ENCODE measurements around the gene GABPB2. TPM values are rescaled to one million over a fixed set of nuclear protein-coding genes. Genes with fewer than 3 reads are reported as not detected.

GABPB2 gene
- total RNA-seq, 4 donors from 2014 or later = 16.2 to 20.6 (median 18.1) TPM

DNA sequence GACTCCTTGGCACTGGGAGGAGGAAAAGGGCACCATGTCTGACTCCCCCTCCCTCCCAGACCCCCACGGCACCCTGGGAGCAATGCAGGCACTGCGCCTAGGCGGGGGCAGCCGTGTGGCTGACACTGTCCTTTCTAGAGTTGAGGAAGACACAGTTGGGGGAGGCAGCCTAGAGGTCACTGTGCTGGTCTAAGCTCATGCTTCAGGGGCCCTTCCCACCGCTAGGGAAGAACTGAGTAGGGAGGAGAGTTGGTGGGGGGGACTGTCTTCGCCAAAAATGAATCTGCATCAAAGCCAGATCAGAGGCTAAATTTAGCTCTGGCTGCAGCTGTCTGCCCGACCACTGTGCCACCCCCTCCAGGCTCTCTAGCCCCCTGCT, 72.5 kb downstream of the GABPB2 start:
- WGBS = 78% methylated on average over 7 of the region's 7 CpGs
- H3K27me3 ChIP-seq = no peaks in the 10 kb centered on the region
- no peak for TF ChIP-seq EP300 (IDR thresholded peaks at IDR 0.05)
- TF ChIP-seq POLR2A (IDR thresholded peaks at IDR 0.05) = no peak
- no peak for TF ChIP-seq POLR2AphosphoS5 (IDR thresholded peaks at IDR 0.05)
- TF ChIP-seq, protein P1, sequence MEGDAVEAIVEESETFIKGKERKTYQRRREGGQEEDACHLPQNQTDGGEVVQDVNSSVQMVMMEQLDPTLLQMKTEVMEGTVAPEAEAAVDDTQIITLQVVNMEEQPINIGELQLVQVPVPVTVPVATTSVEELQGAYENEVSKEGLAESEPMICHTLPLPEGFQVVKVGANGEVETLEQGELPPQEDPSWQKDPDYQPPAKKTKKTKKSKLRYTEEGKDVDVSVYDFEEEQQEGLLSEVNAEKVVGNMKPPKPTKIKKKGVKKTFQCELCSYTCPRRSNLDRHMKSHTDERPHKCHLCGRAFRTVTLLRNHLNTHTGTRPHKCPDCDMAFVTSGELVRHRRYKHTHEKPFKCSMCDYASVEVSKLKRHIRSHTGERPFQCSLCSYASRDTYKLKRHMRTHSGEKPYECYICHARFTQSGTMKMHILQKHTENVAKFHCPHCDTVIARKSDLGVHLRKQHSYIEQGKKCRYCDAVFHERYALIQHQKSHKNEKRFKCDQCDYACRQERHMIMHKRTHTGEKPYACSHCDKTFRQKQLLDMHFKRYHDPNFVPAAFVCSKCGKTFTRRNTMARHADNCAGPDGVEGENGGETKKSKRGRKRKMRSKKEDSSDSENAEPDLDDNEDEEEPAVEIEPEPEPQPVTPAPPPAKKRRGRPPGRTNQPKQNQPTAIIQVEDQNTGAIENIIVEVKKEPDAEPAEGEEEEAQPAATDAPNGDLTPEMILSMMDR (IDR thresholded peaks at IDR 0.05) = no peak
- no peaks in the 10 kb centered on the region for H3K9me3 ChIP-seq
- DNase-seq (ENCODE audit: low spot score in 2 of 2) = no peak
- no peak overlapping the region for H3K27ac ChIP-seq
- H3K4me3 ChIP-seq = no peak overlapping the region
- peaks cover 16% of the 10 kb centered on the region for H3K36me3 ChIP-seq
- H3K4me1 ChIP-seq = peaks cover 27% of the 10 kb centered on the region

DNA sequence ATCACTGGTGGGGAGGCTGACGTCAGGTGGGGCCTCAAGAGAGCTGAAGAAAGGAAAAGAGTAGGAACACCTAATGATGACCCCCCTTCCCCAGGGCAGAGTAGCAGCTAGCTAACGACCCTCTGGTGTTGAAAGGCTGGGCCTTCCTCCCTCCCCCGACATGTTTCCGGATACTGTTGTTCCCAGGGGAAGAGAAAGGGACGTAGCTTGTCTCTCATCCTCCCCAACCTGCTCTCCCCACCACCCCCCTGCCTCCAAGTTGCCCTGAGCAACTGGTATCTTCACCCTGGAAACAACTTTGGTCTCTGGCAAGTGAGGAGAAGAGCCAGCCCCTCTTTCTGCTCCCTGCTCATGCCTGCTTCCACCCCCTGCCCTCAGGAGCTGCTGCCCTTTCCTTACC, 73.4 kb downstream of the GABPB2 start:
- H3K4me3 ChIP-seq = no peak overlapping the region
- H3K27me3 ChIP-seq = no peaks in the 10 kb centered on the region
- no peak for DNase-seq (ENCODE audit: low spot score in 2 of 2)
- no peak overlapping the region for H3K27ac ChIP-seq
- TF ChIP-seq, protein P1 (IDR thresholded peaks at IDR 0.05) = no peak
- TF ChIP-seq POLR2A (IDR thresholded peaks at IDR 0.05) (no peak), POLR2AphosphoS5 (IDR thresholded peaks at IDR 0.05) (no peak), EP300 (IDR thresholded peaks at IDR 0.05) (no peak)
- H3K9me3 ChIP-seq = no peaks in the 10 kb centered on the region
- peaks cover 27% of the 10 kb centered on the region for H3K4me1 ChIP-seq
- WGBS = 82% methylated on average over 4 of the region's 5 CpGs
- H3K36me3 ChIP-seq = peaks cover 9% of the 10 kb centered on the region

DNA sequence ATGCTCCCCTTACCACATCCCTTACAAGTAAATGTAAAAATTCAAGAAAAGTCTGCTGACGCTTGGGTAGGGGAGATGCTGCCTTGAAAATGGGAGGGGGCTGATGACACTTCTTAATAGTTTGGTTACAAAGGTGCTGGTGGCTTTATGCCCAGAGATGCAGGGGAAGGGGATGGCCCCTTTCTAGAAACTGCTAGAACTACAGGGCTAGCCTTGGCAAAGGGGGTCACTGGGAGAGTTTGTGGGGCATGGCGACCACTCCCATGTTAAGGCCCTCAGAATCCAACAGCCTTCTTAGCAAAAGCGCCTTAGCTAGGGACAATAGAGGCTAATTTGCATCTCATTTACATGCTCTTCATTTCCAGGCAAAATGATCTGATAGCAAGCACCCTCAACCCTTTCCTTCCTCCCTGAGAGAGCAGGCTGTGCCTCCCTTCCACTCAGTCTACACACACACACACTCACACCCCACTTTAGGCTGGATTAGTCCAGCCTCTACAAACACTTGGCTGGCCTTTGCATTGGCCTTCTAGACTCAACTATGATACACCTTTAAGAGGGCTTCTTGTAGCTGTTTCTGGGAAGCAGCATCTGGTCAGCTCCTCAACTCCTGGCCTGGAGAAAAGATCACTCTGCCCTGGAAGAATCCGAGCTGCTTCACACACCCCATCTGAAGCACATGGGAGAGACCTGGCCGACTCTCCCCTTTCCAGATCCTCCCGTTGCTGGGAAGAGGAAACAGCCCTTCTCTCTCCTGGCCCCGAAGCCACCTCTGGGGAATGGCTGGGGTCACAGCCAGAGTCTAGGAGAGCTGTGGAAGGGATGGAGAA, 74.1 kb downstream of the GABPB2 start:
- Histone ChIP-seq H3K27me3 (no peaks in the 10 kb centered on the region), H3K4me3 (peak overlapping the region; percentile 91), H3K9me3 (no peaks in the 10 kb centered on the region), H3K4me1 (peaks cover 27% of the 10 kb centered on the region), H3K36me3 (peaks cover 6% of the 10 kb centered on the region), H3K27ac (peak overlapping the region; percentile 9)
- WGBS = 53% methylated on average over 7 of the region's 7 CpGs
- TF ChIP-seq EP300 (IDR thresholded peaks at IDR 0.05) = no peak
- TF ChIP-seq, protein P1 (IDR thresholded peaks at IDR 0.05) = no peak
- no peak for TF ChIP-seq POLR2A (IDR thresholded peaks at IDR 0.05)
- DNase-seq (ENCODE audit: low spot score in 2 of 2) = no peak

DNA sequence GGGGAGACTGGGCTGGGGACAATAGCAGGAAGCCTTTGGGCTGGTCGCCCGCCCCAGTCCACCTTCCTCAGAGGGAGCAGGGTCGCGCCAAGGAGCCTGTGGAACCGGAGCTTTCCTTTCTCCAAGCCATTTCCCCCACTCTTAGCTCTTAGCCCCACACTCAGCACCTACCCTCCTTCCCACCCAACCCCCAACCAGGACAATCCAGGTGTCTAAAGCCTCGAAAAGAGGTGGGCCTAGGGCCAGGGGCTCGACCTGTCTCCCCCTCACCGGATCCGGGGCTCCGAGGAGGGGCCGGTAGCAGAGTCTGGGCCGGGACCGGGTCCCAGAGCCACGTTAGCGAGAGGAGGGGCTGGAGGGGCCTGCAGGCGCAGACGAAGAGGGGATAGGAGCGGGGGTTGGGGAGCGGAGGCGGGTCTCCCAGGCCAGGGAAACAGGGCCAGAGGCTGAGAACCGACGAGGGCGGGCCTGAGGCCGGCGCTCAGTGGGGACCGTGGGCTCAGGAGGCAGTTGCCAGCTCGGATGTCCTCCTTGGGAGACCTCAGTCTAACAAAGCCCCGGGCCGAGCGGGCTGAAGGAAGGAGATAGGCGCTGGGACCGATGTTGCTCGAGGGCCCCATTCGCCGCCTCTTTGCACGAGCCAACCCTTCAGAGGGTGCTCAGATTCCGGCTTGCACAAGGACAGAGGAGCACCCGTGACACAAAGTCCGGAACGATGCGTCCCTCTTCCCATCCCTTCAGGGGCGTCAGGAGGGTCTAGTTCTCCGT, 74.9 kb downstream of the GABPB2 start:
- Histone ChIP-seq H3K27ac (peak overlapping the region; percentile 9), H3K36me3 (peaks cover 5% of the 10 kb centered on the region), H3K4me1 (peaks cover 27% of the 10 kb centered on the region), H3K27me3 (no peaks in the 10 kb centered on the region), H3K4me3 (peak overlapping the region; percentile 91), H3K9me3 (no peaks in the 10 kb centered on the region)
- 9% methylated on average over 39 of the region's 43 CpGs for WGBS
- DNase-seq (ENCODE audit: low spot score in 2 of 2) = no peak
- no peak for TF ChIP-seq POLR2A (IDR thresholded peaks at IDR 0.05)
- no peak for TF ChIP-seq EP300 (IDR thresholded peaks at IDR 0.05)
- TF ChIP-seq, protein P1 (IDR thresholded peaks at IDR 0.05) = no peak
- TF ChIP-seq POLR2AphosphoS5 (IDR thresholded peaks at IDR 0.05) = no peak

DNA sequence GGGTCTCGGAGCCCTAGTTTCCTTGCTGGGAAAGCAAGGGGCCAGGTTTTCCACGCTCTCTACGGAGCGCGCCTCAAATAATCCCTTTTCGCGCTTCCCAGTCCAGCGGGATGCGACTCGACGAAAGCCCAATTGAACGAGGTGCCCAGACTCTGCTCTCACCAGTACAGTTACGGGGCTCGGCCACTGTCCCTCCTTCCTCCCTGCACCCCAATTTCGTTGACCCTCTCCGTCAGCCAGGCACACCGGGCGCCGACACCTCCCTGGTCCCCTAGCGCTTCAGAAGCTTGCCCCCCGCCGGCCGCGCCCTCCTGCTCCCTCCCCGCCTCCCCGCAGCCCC, 75.5 kb downstream of the GABPB2 start:
- no peak for TF ChIP-seq POLR2A (IDR thresholded peaks at IDR 0.05)
- no peak for TF ChIP-seq EP300 (IDR thresholded peaks at IDR 0.05)
- TF ChIP-seq POLR2AphosphoS5 (IDR thresholded peaks at IDR 0.05) = no peak
- TF ChIP-seq, protein P1 (IDR thresholded peaks at IDR 0.05) = no peak
- H3K9me3 ChIP-seq = no peaks in the 10 kb centered on the region
- no peak for DNase-seq (ENCODE audit: low spot score in 2 of 2)
- WGBS = under 1% methylated on average over 22 of the region's 26 CpGs
- peak overlapping the region; percentile 91 for H3K4me3 ChIP-seq
- H3K4me1 ChIP-seq = peaks cover 27% of the 10 kb centered on the region
- H3K36me3 ChIP-seq = peaks cover 5% of the 10 kb centered on the region
- peak overlapping the region; percentile 79 for H3K27ac ChIP-seq
- H3K27me3 ChIP-seq = no peaks in the 10 kb centered on the region
